Measurements from ENCODE around the gene MBP.
A peak's percentile ranks its signal among the peaks of the same experiment; 100 is the strongest.
"Not testable (repeated sequence)": the region's sequence is repeated elsewhere in the genome, so short reads cannot be mapped to it uniquely, and the experiment has no call there.

The MBP gene

GRCh38 chr18:76967721-76968472 is 164.7 kb downstream of the MBP start:
- Histone ChIP-seq H3K9ac (ENCODE audit: low read length) (peak overlapping the region; percentile 67), H3K4me3 (ENCODE audit: low read length) (peak overlapping the region; percentile 41), H3K36me3 (ENCODE audit: control insufficient read depth, low read depth, low read length) (no peaks in the 10 kb centered on the region), H3K27ac (ENCODE audit: low read length) (peak overlapping the region; percentile 94), H3K27me3 (ENCODE audit: control insufficient read depth, insufficient read depth, low read length) (no peaks in the 10 kb centered on the region), H3K9me3 (ENCODE audit: control insufficient read depth, low read depth, low read length) (peaks cover 4% of the 10 kb centered on the region), H3K4me1 (ENCODE audit: control insufficient read depth, low read depth, low read length) (peaks cover 35% of the 10 kb centered on the region)

- H3K36me3 ChIP-seq (ENCODE audit: control insufficient read depth, low read depth, low read length); H3K9me3 ChIP-seq (ENCODE audit: control insufficient read depth, low read depth, low read length); H3K27me3 ChIP-seq (ENCODE audit: control insufficient read depth, insufficient read depth, low read length): not testable (repeated sequence)
- Histone ChIP-seq H3K9ac (ENCODE audit: low read length) (peak overlapping the region; percentile 67), H3K4me3 (ENCODE audit: low read length) (peak overlapping the region; percentile 41), H3K4me1 (ENCODE audit: control insufficient read depth, low read depth, low read length) (peaks cover 35% of the 10 kb centered on the region), H3K27ac (ENCODE audit: low read length) (peak overlapping the region; percentile 94)
Measured at GRCh38 chr18:76967299-76967698, 165.3 kb downstream of the MBP start.

DNA sequence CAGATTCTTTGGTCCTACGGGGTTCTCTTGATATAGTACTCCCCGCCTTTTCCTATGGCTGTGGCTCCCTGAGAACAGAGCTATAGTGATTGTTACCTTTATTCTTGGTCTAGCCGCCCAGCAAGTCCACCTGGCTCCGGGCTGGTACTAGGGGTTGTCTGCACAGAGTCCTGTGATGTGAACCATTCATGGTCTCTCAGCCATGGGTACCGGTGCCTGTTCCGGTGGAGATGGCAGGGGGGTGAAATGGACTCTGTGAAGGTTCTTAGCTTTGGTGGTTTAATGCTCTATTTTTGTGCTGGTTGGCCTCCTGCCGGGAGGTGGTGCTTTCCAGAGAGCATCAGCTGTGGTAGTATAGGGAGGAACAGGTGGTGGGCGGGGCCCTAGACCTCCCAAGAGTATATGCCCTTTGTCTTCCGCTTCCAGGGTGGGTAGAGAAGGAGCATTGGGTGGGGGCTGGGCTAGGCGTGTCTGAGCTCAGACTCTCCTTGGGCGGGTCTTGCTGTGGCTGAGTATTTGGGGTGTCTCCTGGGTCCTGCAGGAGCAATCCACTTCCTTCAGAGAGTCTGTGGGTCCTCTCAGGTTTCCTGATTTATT is 166.9 kb downstream of the MBP start:
- H3K4me3 ChIP-seq (ENCODE audit: low read length); H3K27ac ChIP-seq (ENCODE audit: low read length): not testable (repeated sequence)

GRCh38 chr18:76963936-76964335 is 168.6 kb downstream of the MBP start:
- peaks cover 24% of the 10 kb centered on the region for H3K4me1 ChIP-seq (ENCODE audit: control insufficient read depth, low read depth, low read length)
- no peak overlapping the region for H3K4me3 ChIP-seq (ENCODE audit: low read length)
- H3K9ac ChIP-seq (ENCODE audit: low read length) = no peak overlapping the region
- H3K9me3 ChIP-seq (ENCODE audit: control insufficient read depth, low read depth, low read length) = peaks cover 4% of the 10 kb centered on the region
- no peaks in the 10 kb centered on the region for H3K27me3 ChIP-seq (ENCODE audit: control insufficient read depth, insufficient read depth, low read length)
- H3K27ac ChIP-seq (ENCODE audit: low read length) = no peak overlapping the region
- peaks cover 5% of the 10 kb centered on the region for H3K36me3 ChIP-seq (ENCODE audit: control insufficient read depth, low read depth, low read length)

More for the DNA sequence above, 166.9 kb downstream of the MBP start:
- not testable (repeated sequence) for H3K27me3 ChIP-seq (ENCODE audit: control insufficient read depth, insufficient read depth, low read length); H3K9ac ChIP-seq (ENCODE audit: low read length); H3K9me3 ChIP-seq (ENCODE audit: control insufficient read depth, low read depth, low read length); H3K36me3 ChIP-seq (ENCODE audit: control insufficient read depth, low read depth, low read length)
- peaks cover 31% of the 10 kb centered on the region for H3K4me1 ChIP-seq (ENCODE audit: control insufficient read depth, low read depth, low read length)

DNA sequence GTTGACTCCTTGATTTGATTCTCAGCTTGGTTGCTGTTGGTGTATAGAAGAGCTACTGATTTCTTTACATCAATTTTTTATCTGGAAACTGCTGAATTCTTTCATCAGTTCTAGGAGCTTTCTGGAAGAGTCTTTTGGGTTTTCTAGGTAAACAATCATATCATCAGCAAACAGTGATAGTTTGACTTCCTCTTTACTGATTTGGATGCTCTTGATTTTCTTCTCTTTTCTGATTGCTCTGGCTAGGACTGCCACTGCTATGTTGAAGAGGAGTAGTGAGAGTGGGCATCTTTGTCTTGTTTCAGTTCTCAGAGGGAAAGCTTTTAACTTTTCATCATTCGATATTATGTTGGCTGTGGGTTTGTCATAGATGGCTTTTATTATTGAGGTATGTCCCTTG is 169.7 kb downstream of the MBP start:
- peaks cover 4% of the 10 kb centered on the region for H3K9me3 ChIP-seq (ENCODE audit: control insufficient read depth, low read depth, low read length)
- peaks cover 14% of the 10 kb centered on the region for H3K4me1 ChIP-seq (ENCODE audit: control insufficient read depth, low read depth, low read length)
- peaks cover 12% of the 10 kb centered on the region for H3K36me3 ChIP-seq (ENCODE audit: control insufficient read depth, low read depth, low read length)
- no peak overlapping the region for H3K4me3 ChIP-seq (ENCODE audit: low read length)
- H3K9ac ChIP-seq (ENCODE audit: low read length) = no peak overlapping the region
- H3K27ac ChIP-seq (ENCODE audit: low read length) = no peak overlapping the region
- H3K27me3 ChIP-seq (ENCODE audit: control insufficient read depth, insufficient read depth, low read length) = no peaks in the 10 kb centered on the region

DNA sequence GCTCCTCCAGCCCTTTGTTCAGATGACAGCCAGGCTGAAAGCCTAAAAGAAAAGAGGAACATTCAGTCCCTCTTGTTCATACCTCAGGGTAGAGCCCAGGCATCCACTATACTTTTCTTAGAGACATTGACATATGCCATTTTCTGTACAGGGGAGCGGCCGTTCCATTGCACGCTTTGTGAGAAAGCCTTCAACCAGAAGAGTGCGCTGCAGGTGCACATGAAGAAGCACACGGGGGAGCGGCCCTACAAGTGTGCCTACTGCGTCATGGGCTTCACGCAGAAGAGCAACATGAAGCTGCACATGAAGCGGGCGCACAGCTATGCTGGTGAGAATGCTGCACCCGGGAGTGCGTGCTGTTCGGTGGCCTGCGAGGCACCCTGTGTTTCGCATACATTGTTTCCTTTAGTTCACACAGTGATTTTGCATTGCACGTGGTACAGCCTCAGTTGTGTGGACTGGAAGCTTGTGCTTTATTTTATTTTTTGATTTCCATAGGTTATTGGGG is 172.0 kb downstream of the MBP start:
- no peaks in the 10 kb centered on the region for H3K9me3 ChIP-seq (ENCODE audit: control insufficient read depth, low read depth, low read length)
- no peak overlapping the region for H3K27ac ChIP-seq (ENCODE audit: low read length)
- H3K36me3 ChIP-seq (ENCODE audit: control insufficient read depth, low read depth, low read length) = peaks cover 16% of the 10 kb centered on the region
- no peak overlapping the region for H3K4me3 ChIP-seq (ENCODE audit: low read length)
- no peak overlapping the region for H3K9ac ChIP-seq (ENCODE audit: low read length)
- H3K27me3 ChIP-seq (ENCODE audit: control insufficient read depth, insufficient read depth, low read length) = no peaks in the 10 kb centered on the region
- peaks cover 2% of the 10 kb centered on the region for H3K4me1 ChIP-seq (ENCODE audit: control insufficient read depth, low read depth, low read length)

- H3K9me3 ChIP-seq (ENCODE audit: control insufficient read depth, low read depth, low read length) = no peaks in the 10 kb centered on the region
- H3K4me3 ChIP-seq (ENCODE audit: low read length) = no peak overlapping the region
- H3K36me3 ChIP-seq (ENCODE audit: control insufficient read depth, low read depth, low read length) = peaks cover 16% of the 10 kb centered on the region
- no peak overlapping the region for H3K9ac ChIP-seq (ENCODE audit: low read length)
- no peaks in the 10 kb centered on the region for H3K4me1 ChIP-seq (ENCODE audit: control insufficient read depth, low read depth, low read length)
- no peak overlapping the region for H3K27ac ChIP-seq (ENCODE audit: low read length)
- H3K27me3 ChIP-seq (ENCODE audit: control insufficient read depth, insufficient read depth, low read length) = no peaks in the 10 kb centered on the region
Measured at GRCh38 chr18:76959605-76960004, 173.0 kb downstream of the MBP start.

- Histone ChIP-seq H3K4me3 (ENCODE audit: low read length) (no peak overlapping the region), H3K36me3 (ENCODE audit: control insufficient read depth, low read depth, low read length) (peaks cover 16% of the 10 kb centered on the region), H3K4me1 (ENCODE audit: control insufficient read depth, low read depth, low read length) (no peaks in the 10 kb centered on the region), H3K9me3 (ENCODE audit: control insufficient read depth, low read depth, low read length) (no peaks in the 10 kb centered on the region), H3K9ac (ENCODE audit: low read length) (no peak overlapping the region), H3K27ac (ENCODE audit: low read length) (no peak overlapping the region), H3K27me3 (ENCODE audit: control insufficient read depth, insufficient read depth, low read length) (no peaks in the 10 kb centered on the region)
Measured at GRCh38 chr18:76958692-76959341, 173.8 kb downstream of the MBP start.

- Histone ChIP-seq H3K36me3 (ENCODE audit: control insufficient read depth, low read depth, low read length) (peaks cover 16% of the 10 kb centered on the region), H3K4me1 (ENCODE audit: control insufficient read depth, low read depth, low read length) (no peaks in the 10 kb centered on the region), H3K9ac (ENCODE audit: low read length) (no peak overlapping the region), H3K4me3 (ENCODE audit: low read length) (no peak overlapping the region), H3K27me3 (ENCODE audit: control insufficient read depth, insufficient read depth, low read length) (no peaks in the 10 kb centered on the region), H3K27ac (ENCODE audit: low read length) (no peak overlapping the region), H3K9me3 (ENCODE audit: control insufficient read depth, low read depth, low read length) (no peaks in the 10 kb centered on the region)
Measured at GRCh38 chr18:76957384-76958355, 174.9 kb downstream of the MBP start.

DNA sequence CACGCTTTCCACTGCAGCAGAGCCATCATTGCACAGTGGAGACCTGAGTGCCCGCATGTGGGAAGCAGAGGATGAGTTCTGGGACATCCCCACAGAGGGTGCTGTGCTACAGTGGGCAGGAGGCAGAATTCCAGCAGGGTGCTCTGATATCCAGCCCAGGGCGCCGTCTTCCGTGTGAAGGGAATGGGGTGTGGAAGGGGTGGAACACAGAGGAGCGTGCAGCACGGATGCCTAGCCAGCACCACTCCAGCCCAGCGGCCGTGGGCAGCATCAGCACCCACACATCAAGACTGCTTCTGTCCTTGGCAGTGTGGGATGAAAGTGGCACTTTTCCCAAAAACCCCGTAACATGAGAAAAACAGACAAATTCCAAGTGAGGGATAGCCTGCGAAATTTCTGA is 175.9 kb downstream of the MBP start:
- Histone ChIP-seq H3K36me3 (ENCODE audit: control insufficient read depth, low read depth, low read length) (peaks cover 16% of the 10 kb centered on the region), H3K27ac (ENCODE audit: low read length) (no peak overlapping the region)

More for the DNA sequence above, 175.9 kb downstream of the MBP start:
- Histone ChIP-seq H3K9me3 (ENCODE audit: control insufficient read depth, low read depth, low read length) (no peaks in the 10 kb centered on the region), H3K27me3 (ENCODE audit: control insufficient read depth, insufficient read depth, low read length) (no peaks in the 10 kb centered on the region), H3K4me3 (ENCODE audit: low read length) (no peak overlapping the region), H3K9ac (ENCODE audit: low read length) (no peak overlapping the region), H3K4me1 (ENCODE audit: control insufficient read depth, low read depth, low read length) (no peaks in the 10 kb centered on the region)
